ENCODE measurements around the gene PRR11. TPM values are rescaled to one million over a fixed set of nuclear protein-coding genes. Genes with fewer than 3 reads are reported as not detected.

Gene PRR11
- total RNA-seq, 4 donors from 2014 or later: 1.5 to 4.1 (median 2.2) TPM

DNA sequence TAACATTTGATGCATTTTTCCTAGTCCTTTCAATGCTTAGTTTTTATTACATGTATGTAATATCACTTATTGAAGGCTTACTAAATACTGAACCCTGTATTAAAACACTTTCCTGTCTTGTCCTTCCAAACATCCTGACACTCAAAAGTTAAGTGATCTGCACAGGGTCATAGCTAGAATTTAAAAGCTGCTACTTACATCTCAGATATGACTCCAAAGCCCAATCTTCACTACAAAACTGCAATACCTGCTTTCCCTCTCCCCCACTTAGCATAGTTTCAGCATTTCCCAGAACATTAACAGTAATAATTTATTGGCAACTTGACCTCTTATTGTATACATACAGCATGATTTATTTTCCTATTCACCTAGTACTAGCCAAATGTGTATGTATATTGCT lies 44.6 kb upstream of the PRR11 start:
- no peaks in the 10 kb centered on the region for H3K36me3 ChIP-seq
- H3K4me1 ChIP-seq: peaks cover 0 to 8% (median 0%) of the 10 kb centered on the region in 4 donors
- H3K27ac ChIP-seq: no peak overlapping the region
- no peaks in the 10 kb centered on the region for H3K9me3 ChIP-seq
- TF ChIP-seq POLR2A (IDR thresholded peaks at IDR 0.05): no peak
- TF ChIP-seq, protein P1, sequence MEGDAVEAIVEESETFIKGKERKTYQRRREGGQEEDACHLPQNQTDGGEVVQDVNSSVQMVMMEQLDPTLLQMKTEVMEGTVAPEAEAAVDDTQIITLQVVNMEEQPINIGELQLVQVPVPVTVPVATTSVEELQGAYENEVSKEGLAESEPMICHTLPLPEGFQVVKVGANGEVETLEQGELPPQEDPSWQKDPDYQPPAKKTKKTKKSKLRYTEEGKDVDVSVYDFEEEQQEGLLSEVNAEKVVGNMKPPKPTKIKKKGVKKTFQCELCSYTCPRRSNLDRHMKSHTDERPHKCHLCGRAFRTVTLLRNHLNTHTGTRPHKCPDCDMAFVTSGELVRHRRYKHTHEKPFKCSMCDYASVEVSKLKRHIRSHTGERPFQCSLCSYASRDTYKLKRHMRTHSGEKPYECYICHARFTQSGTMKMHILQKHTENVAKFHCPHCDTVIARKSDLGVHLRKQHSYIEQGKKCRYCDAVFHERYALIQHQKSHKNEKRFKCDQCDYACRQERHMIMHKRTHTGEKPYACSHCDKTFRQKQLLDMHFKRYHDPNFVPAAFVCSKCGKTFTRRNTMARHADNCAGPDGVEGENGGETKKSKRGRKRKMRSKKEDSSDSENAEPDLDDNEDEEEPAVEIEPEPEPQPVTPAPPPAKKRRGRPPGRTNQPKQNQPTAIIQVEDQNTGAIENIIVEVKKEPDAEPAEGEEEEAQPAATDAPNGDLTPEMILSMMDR (IDR thresholded peaks at IDR 0.05): no peak
- DNase-seq: no peak
- H3K4me3 ChIP-seq: no peak overlapping the region
- no peaks in the 10 kb centered on the region for H3K27me3 ChIP-seq

DNA sequence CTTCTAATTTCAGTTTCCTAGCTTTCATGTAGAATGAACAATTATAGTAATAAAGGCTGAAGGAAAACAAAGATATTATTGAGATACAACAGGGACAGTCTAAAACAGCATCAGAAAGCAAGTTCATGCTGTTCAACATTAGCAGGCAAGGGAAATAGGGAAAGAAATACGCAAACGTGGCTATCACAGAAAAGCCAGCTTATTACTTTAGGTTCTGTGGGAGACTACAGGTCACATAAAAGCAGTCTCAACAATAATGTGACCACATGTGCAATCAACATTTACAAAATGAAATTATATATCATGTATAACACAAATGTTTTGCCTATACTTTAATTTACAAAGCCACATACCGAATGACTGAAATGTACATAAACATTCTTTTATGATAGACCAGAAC lies 44.0 kb upstream of the PRR11 start:
- TF ChIP-seq, protein P1 (IDR thresholded peaks at IDR 0.05): no peak
- TF ChIP-seq POLR2A (IDR thresholded peaks at IDR 0.05): no peak
- Histone ChIP-seq H3K27me3 (no peaks in the 10 kb centered on the region), H3K27ac (no peak overlapping the region), H3K4me3 (no peak overlapping the region), H3K36me3 (no peaks in the 10 kb centered on the region), H3K4me1 (peaks cover 0 to 8% (median 0%) of the 10 kb centered on the region in 4 donors), H3K9me3 (no peaks in the 10 kb centered on the region)
- DNase-seq: no peak

DNA sequence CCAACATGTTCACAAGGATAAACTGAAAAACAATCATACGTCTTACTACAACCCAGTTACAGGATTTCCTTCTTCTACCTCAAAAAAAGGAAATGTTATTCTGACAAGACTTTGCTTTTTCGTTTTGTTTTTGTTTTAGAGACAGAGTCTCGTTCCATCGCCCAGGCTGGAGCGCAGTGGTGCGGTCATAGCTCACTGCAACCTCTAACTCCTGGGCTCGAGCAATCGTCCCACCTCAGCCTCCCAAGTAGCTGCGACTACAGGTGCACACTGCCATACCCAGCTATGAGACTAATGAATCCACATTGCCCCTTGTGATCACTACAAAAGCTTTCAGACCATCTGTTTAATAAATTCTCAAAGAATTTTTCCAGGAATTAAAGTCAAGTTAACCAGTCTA lies 40.1 kb upstream of the PRR11 start:
- no peak for DNase-seq
- Histone ChIP-seq H3K27ac (no peak overlapping the region), H3K9me3 (no peaks in the 10 kb centered on the region), H3K36me3 (peaks cover 0 to 7% (median 0%) of the 10 kb centered on the region in 3 donors), H3K4me1 (no peaks in the 10 kb centered on the region), H3K4me3 (no peak overlapping the region), H3K27me3 (no peaks in the 10 kb centered on the region)
- no peak for TF ChIP-seq POLR2A (IDR thresholded peaks at IDR 0.05)
- TF ChIP-seq, protein P1 (IDR thresholded peaks at IDR 0.05): no peak

DNA sequence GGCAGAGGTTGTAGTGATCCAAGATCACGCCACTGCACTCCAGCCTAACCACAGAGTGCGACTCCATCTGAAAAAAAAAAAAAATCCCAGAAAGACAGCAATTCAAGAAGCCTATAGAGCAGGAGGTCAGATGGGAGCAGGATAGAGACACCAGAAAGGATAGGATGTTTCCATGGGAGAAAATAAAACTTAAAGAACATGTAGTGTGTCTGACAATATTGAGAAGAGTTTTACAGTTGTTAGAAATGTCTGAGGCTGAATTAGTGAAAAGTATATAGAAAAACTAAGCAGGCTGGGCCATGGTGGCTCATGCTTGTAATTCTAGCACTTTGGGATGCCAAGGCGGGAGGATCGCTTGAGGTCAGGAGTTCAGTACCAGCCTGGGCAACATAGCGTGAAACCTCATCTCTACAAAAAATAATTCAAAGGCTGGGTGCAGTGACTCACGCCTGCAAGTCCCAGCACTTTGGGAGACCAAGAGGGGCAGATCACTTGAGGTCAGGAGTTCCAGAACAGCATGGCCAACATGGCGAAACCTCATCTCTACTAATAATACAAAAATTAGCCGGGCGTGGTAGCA lies 33.6 kb upstream of the PRR11 start:
- no peak overlapping the region for H3K4me3 ChIP-seq
- TF ChIP-seq, protein P1 (IDR thresholded peaks at IDR 0.05): no peak
- TF ChIP-seq POLR2A (IDR thresholded peaks at IDR 0.05): no peak
- no peak for DNase-seq
- H3K36me3 ChIP-seq: peaks cover 0 to 7% (median 0%) of the 10 kb centered on the region in 3 donors
- no peaks in the 10 kb centered on the region for H3K9me3 ChIP-seq
- no peaks in the 10 kb centered on the region for H3K27me3 ChIP-seq
- no peaks in the 10 kb centered on the region for H3K4me1 ChIP-seq
- no peak overlapping the region for H3K27ac ChIP-seq

DNA sequence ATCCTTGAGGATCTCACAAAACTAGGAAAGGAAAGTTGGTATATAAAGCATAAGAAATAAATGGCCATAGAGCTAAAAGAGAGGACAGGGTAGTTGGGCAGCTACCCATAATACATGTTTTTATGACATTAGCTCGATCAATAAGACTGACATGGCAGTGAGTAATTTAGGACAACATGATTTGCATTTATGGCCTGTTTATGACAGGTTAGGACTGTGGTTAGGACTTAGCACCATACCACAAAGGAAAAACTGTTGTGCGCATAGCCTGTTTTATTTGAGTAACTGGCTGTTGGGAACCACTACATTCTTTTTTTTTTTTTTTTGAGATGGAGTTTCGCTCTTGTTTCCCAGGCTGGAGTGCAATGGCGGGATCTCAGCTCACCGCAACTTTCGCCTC lies 30.9 kb upstream of the PRR11 start:
- Histone ChIP-seq H3K9me3 (no peaks in the 10 kb centered on the region), H3K27me3 (no peaks in the 10 kb centered on the region), H3K27ac (no peak overlapping the region), H3K4me1 (no peaks in the 10 kb centered on the region), H3K4me3 (no peak overlapping the region), H3K36me3 (peaks cover 0 to 8% (median 0%) of the 10 kb centered on the region in 3 donors)
- TF ChIP-seq POLR2A (IDR thresholded peaks at IDR 0.05): no peak
- TF ChIP-seq, protein P1 (IDR thresholded peaks at IDR 0.05): no peak
- no peak for DNase-seq

Measured in Peyer's patch (tissue), 4 donors.